SU-DHL-6 (cell line): ENCODE measurements around the gene NOX3.
A peak's percentile ranks its signal among the peaks of the same experiment; 100 is the strongest.

ENCODE experiments used
- H2AFZ ChIP-seq: fragments of 200-600 bp; sonication (generic); 2 replicates; pipeline ENCODE4 v1.6.1; 2014; ENCODE audit warnings: low read depth, mild to moderate bottlenecking, moderate library complexity, mixed read lengths, antibody characterized with exemption, low read length; ENCODE audit not compliant: severe bottlenecking
- H3F3A ChIP-seq: fragments of 200-600 bp; shearing (Covaris generic); 2 replicates; pipeline ENCODE4 v1.6.0; 2016; ENCODE audit warnings: antibody characterized with exemption, mild to moderate bottlenecking; ENCODE audit not compliant: insufficient read depth
- H3K27ac ChIP-seq: fragments of 200-600 bp; sonication (generic); 2 replicates; pipeline ENCODE4 v1.5.1; 2016; ENCODE audit warnings: low read depth, mild to moderate bottlenecking, low read length, moderate library complexity, mixed read lengths
- H3K27me3 ChIP-seq: fragments of 200-600 bp; sonication (generic), shearing (Covaris generic); 2 replicates; pipeline ENCODE4 v1.6.0; 2014; ENCODE audit warnings: mild to moderate bottlenecking, low read length
- H3K36me3 ChIP-seq: fragments of 200-600 bp; sonication (generic); 2 replicates; pipeline ENCODE4 v1.6.1; 2014; ENCODE audit warnings: mild to moderate bottlenecking, low read length, mixed read lengths
- H3K4me2 ChIP-seq: fragments of 300-600, 200-600 bp; shearing (Covaris generic), sonication (generic); 2 replicates; pipeline ENCODE4 v1.6.0; 2014; ENCODE audit warnings: low read length, low read depth, mild to moderate bottlenecking; ENCODE audit not compliant: poor library complexity, severe bottlenecking
- H3K4me3 ChIP-seq: fragments of 200-600 bp; sonication (generic); 2 replicates; pipeline ENCODE4 v1.5.1; 2014; ENCODE audit warnings: antibody characterized with exemption, low read length, mild to moderate bottlenecking, mixed read lengths; ENCODE audit not compliant: insufficient read depth, poor library complexity, severe bottlenecking
- H3K79me2 ChIP-seq: fragments of 200-600 bp; sonication (generic); 2 replicates; pipeline ENCODE4 v1.6.1; 2014; ENCODE audit warnings: mild to moderate bottlenecking, low read length, moderate library complexity; ENCODE audit not compliant: insufficient read depth
- H3K9ac ChIP-seq: fragments of 200-600 bp; sonication (generic); 2 replicates; pipeline ENCODE4 v1.7.0; 2014; ENCODE audit warnings: mild to moderate bottlenecking, low read length
- H3K9me2 ChIP-seq: fragments of 200-600 bp; sonication (generic); replicated peaks from 2 replicates; pipeline ENCODE4 v1.6.1; 2014; ENCODE audit warnings: low read length; ENCODE audit not compliant: insufficient read depth
- H3K9me3 ChIP-seq: fragments of 200-600 bp; sonication (generic); 2 replicates; pipeline ENCODE4 v1.6.1; 2014; ENCODE audit warnings: low read length, mixed read lengths; ENCODE audit not compliant: insufficient read depth
- H4K20me1 ChIP-seq: fragments of 200-600 bp; sonication (generic); 2 replicates; pipeline ENCODE4 v1.6.1; 2014; ENCODE audit warnings: low read depth, mild to moderate bottlenecking, antibody characterized with exemption, low read length, moderate library complexity, mixed read lengths
- EZH2phosphoT487 ChIP-seq: fragments of 200-600 bp; sonication (generic), shearing (Covaris generic); conservative IDR thresholded peaks from 2 replicates; pipeline ENCODE4 v1.6.1; 2018; ENCODE audit warnings: mild to moderate bottlenecking, antibody characterized with exemption, low read length, moderate library complexity, mixed read lengths
- TF ChIP-seq, protein P1 (sequence below): fragments of 200-600 bp; sonication (generic); IDR thresholded peaks from one replicate; pipeline ENCODE4 v1.5.1; 2017; ENCODE audit warnings: antibody characterized with exemption, mild to moderate bottlenecking, low read length, moderate library complexity; ENCODE audit not compliant: insufficient read depth, poor library complexity, severe bottlenecking

Gene NOX3

DNA sequence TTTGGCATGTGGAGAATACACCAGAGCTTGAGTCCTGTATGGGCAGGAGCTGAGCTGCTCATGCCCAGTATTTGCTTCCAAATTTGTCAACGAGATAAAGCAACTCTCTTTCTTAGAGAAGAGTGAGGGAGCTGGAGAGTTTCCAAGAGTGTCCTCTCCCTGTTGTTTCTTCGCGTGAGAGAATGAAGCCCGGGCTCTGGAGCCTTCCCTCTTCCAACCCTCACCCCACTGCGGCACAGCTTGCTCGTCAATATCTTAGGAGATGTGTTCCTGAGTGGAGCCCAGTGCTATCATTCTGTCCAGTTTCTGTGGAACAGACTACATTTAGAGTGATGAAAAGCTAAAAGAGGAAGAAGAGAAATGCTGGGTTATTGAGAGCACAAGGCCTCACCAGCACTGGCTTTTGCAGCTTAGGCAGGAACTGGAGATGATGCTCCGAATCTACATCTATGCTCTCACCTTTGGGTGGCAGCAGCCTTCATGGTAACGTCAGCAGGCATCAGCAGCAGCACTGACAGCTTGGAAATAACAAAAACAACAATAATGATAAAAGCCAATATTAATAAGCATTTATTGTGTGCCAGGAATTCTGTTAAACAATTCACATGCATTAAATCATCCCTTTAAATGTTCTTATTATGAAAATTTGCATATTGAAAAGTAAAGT lies 74.8 kb downstream of the NOX3 start:
- TF ChIP-seq, protein P1, sequence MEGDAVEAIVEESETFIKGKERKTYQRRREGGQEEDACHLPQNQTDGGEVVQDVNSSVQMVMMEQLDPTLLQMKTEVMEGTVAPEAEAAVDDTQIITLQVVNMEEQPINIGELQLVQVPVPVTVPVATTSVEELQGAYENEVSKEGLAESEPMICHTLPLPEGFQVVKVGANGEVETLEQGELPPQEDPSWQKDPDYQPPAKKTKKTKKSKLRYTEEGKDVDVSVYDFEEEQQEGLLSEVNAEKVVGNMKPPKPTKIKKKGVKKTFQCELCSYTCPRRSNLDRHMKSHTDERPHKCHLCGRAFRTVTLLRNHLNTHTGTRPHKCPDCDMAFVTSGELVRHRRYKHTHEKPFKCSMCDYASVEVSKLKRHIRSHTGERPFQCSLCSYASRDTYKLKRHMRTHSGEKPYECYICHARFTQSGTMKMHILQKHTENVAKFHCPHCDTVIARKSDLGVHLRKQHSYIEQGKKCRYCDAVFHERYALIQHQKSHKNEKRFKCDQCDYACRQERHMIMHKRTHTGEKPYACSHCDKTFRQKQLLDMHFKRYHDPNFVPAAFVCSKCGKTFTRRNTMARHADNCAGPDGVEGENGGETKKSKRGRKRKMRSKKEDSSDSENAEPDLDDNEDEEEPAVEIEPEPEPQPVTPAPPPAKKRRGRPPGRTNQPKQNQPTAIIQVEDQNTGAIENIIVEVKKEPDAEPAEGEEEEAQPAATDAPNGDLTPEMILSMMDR, result peak; percentile 31
- TF ChIP-seq EZH2phosphoT487, result no peak
- no peak overlapping the region for H3K27ac ChIP-seq

DNA sequence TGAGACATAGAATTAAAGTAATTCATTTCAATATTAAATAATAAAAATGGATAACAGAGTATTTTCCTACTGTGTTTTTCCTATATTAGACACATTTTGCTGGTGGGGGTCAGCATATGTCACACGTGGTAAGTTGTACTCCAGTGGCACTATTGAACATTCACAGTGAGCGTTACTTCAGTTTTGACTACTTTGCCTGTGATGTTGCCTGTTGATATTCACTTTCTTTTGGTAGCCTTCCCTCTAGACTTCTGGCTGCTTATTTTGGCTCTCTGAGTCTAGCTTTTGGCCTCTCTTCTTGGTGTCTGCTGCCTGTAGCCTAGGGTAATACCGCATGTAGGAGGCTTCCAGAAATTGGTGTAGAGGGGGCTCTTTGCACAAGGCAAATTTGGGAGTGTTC lies 76.9 kb downstream of the NOX3 start:
- no peak overlapping the region for H3K4me2 ChIP-seq

More for the DNA sequence above, 74.8 kb downstream of the NOX3 start:
- Histone ChIP-seq H3K36me3 (no peaks in the 10 kb centered on the region), H4K20me1 (no peaks in the 10 kb centered on the region), H3F3A (no peaks in the 10 kb centered on the region), H3K79me2 (no peaks in the 10 kb centered on the region), H2AFZ (no peak overlapping the region), H3K9me3 (no peaks in the 10 kb centered on the region), H3K9me2 (no peaks in the 10 kb centered on the region), H3K9ac (no peak overlapping the region), H3K4me3 (no peak overlapping the region), H3K4me2 (no peak overlapping the region), H3K27me3 (no peaks in the 10 kb centered on the region)

DNA sequence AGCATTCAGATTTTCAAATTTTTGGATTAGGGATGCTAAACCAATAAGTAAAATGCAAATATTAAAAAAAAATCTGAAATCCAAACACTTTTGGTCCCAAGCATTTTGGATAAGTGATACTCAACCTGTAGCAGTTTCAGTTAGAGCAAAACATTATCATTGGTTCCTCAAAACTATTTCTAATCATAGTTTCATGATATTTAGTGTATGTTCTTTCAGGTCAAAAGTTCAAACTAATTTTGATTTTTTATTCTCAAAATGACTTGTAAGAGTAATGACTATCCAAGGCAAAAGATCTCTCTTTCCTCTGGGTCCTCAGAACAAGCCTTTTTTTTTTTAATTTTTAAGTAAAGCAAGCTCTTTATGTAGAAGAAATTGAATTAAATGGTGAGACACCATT lies 77.4 kb downstream of the NOX3 start:
- no peaks in the 10 kb centered on the region for H3K36me3 ChIP-seq
- H3K79me2 ChIP-seq, result no peaks in the 10 kb centered on the region
- no peak overlapping the region for H3K27ac ChIP-seq
- no peaks in the 10 kb centered on the region for H3K9me2 ChIP-seq
- TF ChIP-seq EZH2phosphoT487, result no peak
- TF ChIP-seq, protein P1, result no peak
- H3K27me3 ChIP-seq, result no peaks in the 10 kb centered on the region
- H3K4me2 ChIP-seq, result no peak overlapping the region
- H3K9me3 ChIP-seq, result no peaks in the 10 kb centered on the region
- H3K4me3 ChIP-seq, result no peak overlapping the region
- H3K9ac ChIP-seq, result no peak overlapping the region
- no peaks in the 10 kb centered on the region for H4K20me1 ChIP-seq
- H2AFZ ChIP-seq, result no peak overlapping the region
- H3F3A ChIP-seq, result no peaks in the 10 kb centered on the region

More for the DNA sequence above, 76.9 kb downstream of the NOX3 start:
- no peaks in the 10 kb centered on the region for H4K20me1 ChIP-seq
- H3K27ac ChIP-seq, result no peak overlapping the region
- no peaks in the 10 kb centered on the region for H3K27me3 ChIP-seq
- H3K9me3 ChIP-seq, result no peaks in the 10 kb centered on the region
- no peak overlapping the region for H2AFZ ChIP-seq
- H3K9ac ChIP-seq, result no peak overlapping the region
- no peaks in the 10 kb centered on the region for H3F3A ChIP-seq
- no peaks in the 10 kb centered on the region for H3K9me2 ChIP-seq
- H3K4me3 ChIP-seq, result no peak overlapping the region
- H3K79me2 ChIP-seq, result no peaks in the 10 kb centered on the region
- no peak for TF ChIP-seq EZH2phosphoT487
- H3K36me3 ChIP-seq, result no peaks in the 10 kb centered on the region

DNA sequence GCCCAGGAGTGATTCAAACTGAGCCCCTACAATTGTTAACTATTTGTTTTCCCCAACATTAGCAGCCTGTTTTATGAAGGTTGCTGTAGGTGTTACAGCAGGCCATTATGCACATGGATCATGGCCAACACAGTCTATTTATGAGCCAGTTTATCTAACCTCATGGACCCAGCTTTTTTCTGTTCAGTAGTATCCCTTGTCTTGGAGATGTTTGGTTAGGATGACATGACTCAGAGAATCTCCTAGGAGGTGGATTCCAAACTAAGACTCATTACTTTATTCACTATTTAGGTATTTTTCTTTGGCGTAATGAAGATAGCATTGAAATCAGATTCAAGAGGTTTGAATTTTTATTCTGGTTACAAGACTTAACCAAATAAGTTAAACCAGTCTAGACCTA lies 78.6 kb downstream of the NOX3 start:
- H3K9me2 ChIP-seq, result no peaks in the 10 kb centered on the region
- no peaks in the 10 kb centered on the region for H3K9me3 ChIP-seq
- no peaks in the 10 kb centered on the region for H3K79me2 ChIP-seq
- no peaks in the 10 kb centered on the region for H3K27me3 ChIP-seq
- H3K9ac ChIP-seq, result no peak overlapping the region
- no peaks in the 10 kb centered on the region for H4K20me1 ChIP-seq
- TF ChIP-seq EZH2phosphoT487, result no peak
- TF ChIP-seq, protein P1, result no peak
- H3K27ac ChIP-seq, result no peak overlapping the region
- H3K4me3 ChIP-seq, result no peak overlapping the region
- H3K4me2 ChIP-seq, result no peak overlapping the region
- no peaks in the 10 kb centered on the region for H3K36me3 ChIP-seq
- no peaks in the 10 kb centered on the region for H3F3A ChIP-seq
- no peak overlapping the region for H2AFZ ChIP-seq
